ENCODE results near the gene POP7.

The POP7 gene

DNA sequence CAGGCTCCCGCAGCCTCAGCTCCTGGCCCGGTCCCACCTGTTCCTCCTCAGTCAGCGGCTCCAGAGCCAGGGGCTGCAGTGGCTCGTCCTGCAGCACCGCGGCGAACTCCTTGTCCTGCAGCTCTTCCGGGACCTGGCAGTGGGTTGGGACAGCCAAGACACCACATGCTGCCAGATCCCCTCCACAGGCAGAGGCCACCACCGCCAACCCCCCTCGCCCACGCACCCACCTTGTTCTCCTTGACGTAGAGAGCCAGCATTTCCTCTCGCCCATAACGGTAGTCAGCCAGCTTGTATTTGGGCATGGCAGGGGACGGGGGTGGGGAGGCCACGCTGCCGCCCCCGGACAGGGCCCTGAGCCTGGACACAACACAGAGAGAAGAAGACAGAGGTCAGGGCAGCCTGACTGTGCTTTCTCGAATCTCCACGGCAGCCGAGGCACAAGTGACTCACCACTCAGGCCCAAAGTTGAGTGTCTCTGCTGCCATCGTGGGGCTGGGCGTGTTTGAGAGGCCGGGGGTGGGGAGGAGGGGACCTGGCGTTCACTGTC is 18.1 kb upstream of the POP7 start:
- TF ChIP-seq FOXM1 (IDR thresholded peaks at IDR 0.05; ENCODE audit: borderline replicate concordance, low read depth): no peak
- TF ChIP-seq, protein P1, sequence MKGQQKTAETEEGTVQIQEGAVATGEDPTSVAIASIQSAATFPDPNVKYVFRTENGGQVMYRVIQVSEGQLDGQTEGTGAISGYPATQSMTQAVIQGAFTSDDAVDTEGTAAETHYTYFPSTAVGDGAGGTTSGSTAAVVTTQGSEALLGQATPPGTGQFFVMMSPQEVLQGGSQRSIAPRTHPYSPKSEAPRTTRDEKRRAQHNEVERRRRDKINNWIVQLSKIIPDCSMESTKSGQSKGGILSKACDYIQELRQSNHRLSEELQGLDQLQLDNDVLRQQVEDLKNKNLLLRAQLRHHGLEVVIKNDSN (IDR thresholded peaks at IDR 0.05): no peak
- no peak for TF ChIP-seq ZBTB7A (IDR thresholded peaks at IDR 0.05; ENCODE audit: low read depth)
- TF ChIP-seq TAF1 (IDR thresholded peaks at IDR 0.05; ENCODE audit: low read depth): no peak
- no peak for TF ChIP-seq YY1 (IDR thresholded peaks at IDR 0.05; ENCODE audit: low read depth)
- TF ChIP-seq, protein P2, sequence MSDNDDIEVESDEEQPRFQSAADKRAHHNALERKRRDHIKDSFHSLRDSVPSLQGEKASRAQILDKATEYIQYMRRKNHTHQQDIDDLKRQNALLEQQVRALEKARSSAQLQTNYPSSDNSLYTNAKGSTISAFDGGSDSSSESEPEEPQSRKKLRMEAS (IDR thresholded peaks at IDR 0.05): no peak
- no peak for TF ChIP-seq EP300 (IDR thresholded peaks at IDR 0.05; ENCODE audit: borderline replicate concordance)
- TF ChIP-seq, protein P3, sequence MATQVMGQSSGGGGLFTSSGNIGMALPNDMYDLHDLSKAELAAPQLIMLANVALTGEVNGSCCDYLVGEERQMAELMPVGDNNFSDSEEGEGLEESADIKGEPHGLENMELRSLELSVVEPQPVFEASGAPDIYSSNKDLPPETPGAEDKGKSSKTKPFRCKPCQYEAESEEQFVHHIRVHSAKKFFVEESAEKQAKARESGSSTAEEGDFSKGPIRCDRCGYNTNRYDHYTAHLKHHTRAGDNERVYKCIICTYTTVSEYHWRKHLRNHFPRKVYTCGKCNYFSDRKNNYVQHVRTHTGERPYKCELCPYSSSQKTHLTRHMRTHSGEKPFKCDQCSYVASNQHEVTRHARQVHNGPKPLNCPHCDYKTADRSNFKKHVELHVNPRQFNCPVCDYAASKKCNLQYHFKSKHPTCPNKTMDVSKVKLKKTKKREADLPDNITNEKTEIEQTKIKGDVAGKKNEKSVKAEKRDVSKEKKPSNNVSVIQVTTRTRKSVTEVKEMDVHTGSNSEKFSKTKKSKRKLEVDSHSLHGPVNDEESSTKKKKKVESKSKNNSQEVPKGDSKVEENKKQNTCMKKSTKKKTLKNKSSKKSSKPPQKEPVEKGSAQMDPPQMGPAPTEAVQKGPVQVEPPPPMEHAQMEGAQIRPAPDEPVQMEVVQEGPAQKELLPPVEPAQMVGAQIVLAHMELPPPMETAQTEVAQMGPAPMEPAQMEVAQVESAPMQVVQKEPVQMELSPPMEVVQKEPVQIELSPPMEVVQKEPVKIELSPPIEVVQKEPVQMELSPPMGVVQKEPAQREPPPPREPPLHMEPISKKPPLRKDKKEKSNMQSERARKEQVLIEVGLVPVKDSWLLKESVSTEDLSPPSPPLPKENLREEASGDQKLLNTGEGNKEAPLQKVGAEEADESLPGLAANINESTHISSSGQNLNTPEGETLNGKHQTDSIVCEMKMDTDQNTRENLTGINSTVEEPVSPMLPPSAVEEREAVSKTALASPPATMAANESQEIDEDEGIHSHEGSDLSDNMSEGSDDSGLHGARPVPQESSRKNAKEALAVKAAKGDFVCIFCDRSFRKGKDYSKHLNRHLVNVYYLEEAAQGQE (IDR thresholded peaks at IDR 0.05; ENCODE audit: low read depth): no peak
- no peak for TF ChIP-seq TEAD4 (IDR thresholded peaks at IDR 0.05)
- no peak for TF ChIP-seq RAD21 (IDR thresholded peaks at IDR 0.05; ENCODE audit: low read depth)
- TF ChIP-seq EGR1 (IDR thresholded peaks at IDR 0.05): no peak
- TF ChIP-seq TCF12 (IDR thresholded peaks at IDR 0.05; ENCODE audit: low read depth): no peak
- no peak for TF ChIP-seq CREB1 (IDR thresholded peaks at IDR 0.05; ENCODE audit: low read depth)
- no peak for TF ChIP-seq CEBPB (IDR thresholded peaks at IDR 0.05)
- TF ChIP-seq NFIC (IDR thresholded peaks at IDR 0.05): no peak

DNA sequence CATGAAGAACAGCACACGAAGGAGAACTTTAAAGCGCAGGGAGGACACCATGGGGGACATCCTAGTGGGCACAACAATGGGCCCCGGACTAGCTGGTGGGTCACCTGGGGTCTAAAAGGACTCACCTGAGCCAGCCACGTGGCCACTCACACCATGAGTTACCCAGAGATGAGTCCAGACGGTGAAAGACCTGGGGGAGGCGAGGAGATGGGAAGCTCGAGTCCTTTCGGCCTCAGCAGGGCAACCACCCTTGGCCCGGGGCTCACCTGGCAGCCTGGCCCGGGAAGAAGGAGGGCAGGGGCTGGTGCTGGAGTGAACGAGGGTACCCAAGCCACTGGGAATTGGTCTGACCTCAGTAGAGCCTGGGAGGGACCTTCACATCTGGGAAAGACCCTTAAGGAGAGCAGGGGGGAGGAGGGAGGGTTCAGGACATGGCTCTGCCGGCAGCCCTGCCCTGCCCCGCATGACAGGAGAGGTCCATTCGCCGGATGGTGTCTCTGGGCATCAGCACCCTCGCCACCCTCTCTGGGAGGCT is 17.5 kb upstream of the POP7 start:
- no peak for TF ChIP-seq RAD21 (IDR thresholded peaks at IDR 0.05; ENCODE audit: low read depth)
- TF ChIP-seq, protein P3 (IDR thresholded peaks at IDR 0.05; ENCODE audit: low read depth): no peak
- TF ChIP-seq YY1 (IDR thresholded peaks at IDR 0.05; ENCODE audit: low read depth): no peak
- TF ChIP-seq CREB1 (IDR thresholded peaks at IDR 0.05; ENCODE audit: low read depth): no peak
- TF ChIP-seq TCF12 (IDR thresholded peaks at IDR 0.05; ENCODE audit: low read depth): no peak

DNA sequence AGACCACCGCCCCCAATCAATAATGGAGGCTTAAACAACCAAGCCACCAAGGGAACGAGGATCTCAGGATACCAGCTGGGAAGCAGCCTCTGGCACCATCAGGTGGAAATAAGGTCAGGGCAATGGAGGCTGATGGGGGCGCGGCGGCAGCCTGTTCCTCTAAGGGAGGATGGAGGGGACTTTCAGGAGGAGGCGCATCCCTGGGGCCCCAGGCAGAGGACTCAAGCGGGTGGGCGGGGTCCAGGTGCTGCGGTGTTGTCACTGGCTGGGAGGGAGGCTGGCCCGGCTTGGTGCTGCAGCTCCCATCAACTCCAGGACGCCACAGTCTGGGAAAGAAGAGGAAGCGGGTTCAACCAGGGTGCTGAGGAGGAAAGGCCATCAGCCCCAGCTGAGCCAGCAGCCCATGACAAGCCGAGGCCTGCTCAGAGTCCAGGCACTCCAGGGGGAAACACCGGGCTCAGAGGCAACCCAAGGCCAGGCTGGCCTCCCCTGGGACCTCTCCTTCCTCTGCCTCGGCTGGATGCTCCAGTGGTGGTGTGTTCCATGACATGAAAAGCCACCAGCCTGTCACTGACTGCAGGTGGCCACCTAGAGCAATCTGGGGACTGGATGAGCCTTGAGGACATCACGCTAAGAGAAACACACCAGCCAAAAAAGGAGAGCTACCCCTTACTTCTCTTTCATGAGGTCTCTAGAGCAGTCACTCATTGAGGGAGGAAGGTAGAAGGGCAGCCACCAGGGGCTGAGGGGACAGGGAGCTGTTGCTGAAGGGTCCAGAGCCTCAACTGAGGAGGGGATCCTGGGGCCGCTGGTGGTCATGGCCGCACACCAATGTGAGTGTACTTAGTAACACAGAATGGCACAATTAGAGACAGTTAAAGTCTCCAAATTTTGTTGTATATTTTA is 16.4 kb upstream of the POP7 start:
- no peak for TF ChIP-seq NFIC (IDR thresholded peaks at IDR 0.05)

DNA sequence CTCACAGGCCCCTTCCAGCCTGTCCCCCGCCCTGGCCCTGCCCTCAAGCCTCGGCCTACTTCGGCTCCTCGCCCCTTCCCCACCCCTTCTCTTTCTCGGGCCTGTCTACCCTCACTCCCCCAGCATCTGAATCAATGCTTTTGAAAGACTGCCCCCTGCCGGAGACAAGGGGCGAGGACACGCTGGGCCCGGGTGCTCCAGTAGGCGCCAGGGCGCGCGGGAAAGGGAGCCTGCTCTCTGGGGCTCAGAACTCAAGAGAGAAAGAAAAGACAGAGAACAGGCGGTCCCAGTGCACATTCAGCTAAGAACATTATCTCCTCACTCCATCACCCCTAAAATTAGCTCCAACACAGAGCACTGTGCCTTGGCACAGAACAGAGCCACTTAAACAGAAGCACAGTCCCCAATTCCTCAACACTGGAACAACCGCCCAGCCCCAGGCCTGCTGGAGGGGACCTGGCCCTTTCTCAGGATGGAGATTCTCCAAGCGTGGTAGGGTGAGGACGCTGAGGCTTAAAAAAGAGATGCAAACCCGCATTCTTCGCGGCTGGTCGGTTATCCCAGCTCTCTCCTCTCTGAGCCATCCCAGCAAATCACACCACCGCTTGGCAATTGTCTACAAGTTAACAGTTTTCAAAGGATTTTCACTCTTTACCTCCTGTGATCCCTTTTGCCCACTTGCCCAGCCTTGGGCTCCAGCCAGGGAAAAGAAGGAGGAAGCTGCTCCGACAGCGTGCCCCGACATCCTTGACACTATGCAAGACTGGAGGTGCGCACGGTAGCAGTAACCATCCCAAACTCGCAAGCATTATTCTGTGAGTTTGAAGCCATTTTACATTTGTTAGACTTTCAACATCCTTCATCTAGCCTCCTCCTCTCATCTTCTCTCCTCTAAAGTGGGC is 14.0 kb upstream of the POP7 start:
- TF ChIP-seq RAD21 (IDR thresholded peaks at IDR 0.05; ENCODE audit: low read depth) (peak; percentile 73), FOXM1 (IDR thresholded peaks at IDR 0.05; ENCODE audit: borderline replicate concordance, low read depth) (no peak), NFIC (IDR thresholded peaks at IDR 0.05) (no peak), ZBTB7A (IDR thresholded peaks at IDR 0.05; ENCODE audit: low read depth) (0 out of 2 replicates have a peak, but pooled peaks have one; percentile 41)
- TF ChIP-seq, protein P2 (IDR thresholded peaks at IDR 0.05): no peak

DNA sequence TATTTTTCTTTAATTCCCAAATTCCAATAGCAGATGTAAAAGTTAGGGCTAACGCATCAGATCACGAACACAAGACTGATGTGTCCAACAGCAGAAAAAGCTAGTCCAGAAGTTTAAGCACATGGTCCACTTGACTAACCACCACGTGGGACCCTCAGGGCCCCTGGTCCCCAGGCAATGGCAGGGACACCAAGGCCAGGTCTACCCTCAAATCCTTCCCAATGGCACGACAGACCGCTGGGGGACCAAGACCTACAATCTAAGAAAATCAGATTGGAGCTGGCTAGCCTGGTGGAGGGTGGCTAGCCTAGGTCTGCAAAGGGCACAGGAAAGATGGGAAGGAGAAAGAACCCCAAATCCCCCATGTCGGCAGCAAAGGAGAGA is 13.4 kb upstream of the POP7 start:
- TF ChIP-seq CREB1 (IDR thresholded peaks at IDR 0.05; ENCODE audit: low read depth) (no peak), FOXM1 (IDR thresholded peaks at IDR 0.05; ENCODE audit: borderline replicate concordance, low read depth) (no peak), TAF1 (IDR thresholded peaks at IDR 0.05; ENCODE audit: low read depth) (no peak), ZBTB7A (IDR thresholded peaks at IDR 0.05; ENCODE audit: low read depth) (no peak), CEBPB (IDR thresholded peaks at IDR 0.05) (no peak), RAD21 (IDR thresholded peaks at IDR 0.05; ENCODE audit: low read depth) (no peak), TCF12 (IDR thresholded peaks at IDR 0.05; ENCODE audit: low read depth) (no peak), NFIC (IDR thresholded peaks at IDR 0.05) (no peak)
- TF ChIP-seq, protein P2 (IDR thresholded peaks at IDR 0.05): no peak
- TF ChIP-seq, protein P3 (IDR thresholded peaks at IDR 0.05; ENCODE audit: low read depth): no peak
- TF ChIP-seq, protein P1 (IDR thresholded peaks at IDR 0.05): no peak
